Measurements from ENCODE around the gene PSMC5. TPM values are rescaled to one million over a fixed set of nuclear protein-coding genes. Genes with fewer than 3 reads are reported as not detected.

Gene PSMC5
- total RNA-seq, 1 experiment from 2014 or later: 152 TPM

- TF ChIP-seq, protein P1, sequence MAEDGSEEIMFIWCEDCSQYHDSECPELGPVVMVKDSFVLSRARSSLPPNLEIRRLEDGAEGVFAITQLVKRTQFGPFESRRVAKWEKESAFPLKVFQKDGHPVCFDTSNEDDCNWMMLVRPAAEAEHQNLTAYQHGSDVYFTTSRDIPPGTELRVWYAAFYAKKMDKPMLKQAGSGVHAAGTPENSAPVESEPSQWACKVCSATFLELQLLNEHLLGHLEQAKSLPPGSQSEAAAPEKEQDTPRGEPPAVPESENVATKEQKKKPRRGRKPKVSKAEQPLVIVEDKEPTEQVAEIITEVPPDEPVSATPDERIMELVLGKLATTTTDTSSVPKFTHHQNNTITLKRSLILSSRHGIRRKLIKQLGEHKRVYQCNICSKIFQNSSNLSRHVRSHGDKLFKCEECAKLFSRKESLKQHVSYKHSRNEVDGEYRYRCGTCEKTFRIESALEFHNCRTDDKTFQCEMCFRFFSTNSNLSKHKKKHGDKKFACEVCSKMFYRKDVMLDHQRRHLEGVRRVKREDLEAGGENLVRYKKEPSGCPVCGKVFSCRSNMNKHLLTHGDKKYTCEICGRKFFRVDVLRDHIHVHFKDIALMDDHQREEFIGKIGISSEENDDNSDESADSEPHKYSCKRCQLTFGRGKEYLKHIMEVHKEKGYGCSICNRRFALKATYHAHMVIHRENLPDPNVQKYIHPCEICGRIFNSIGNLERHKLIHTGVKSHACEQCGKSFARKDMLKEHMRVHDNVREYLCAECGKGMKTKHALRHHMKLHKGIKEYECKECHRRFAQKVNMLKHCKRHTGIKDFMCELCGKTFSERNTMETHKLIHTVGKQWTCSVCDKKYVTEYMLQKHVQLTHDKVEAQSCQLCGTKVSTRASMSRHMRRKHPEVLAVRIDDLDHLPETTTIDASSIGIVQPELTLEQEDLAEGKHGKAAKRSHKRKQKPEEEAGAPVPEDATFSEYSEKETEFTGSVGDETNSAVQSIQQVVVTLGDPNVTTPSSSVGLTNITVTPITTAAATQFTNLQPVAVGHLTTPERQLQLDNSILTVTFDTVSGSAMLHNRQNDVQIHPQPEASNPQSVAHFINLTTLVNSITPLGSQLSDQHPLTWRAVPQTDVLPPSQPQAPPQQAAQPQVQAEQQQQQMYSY (CRISPR knock-in tag; IDR thresholded peaks at IDR 0.05): no peak
- TF ChIP-seq SOX15 (CRISPR knock-in tag; IDR thresholded peaks at IDR 0.05): no peak
- TF ChIP-seq ZNF416 (CRISPR knock-in tag; IDR thresholded peaks at IDR 0.05): no peak
- TF ChIP-seq ZNF121 (CRISPR knock-in tag; IDR thresholded peaks at IDR 0.05): no peak
- no peak for TF ChIP-seq E2F5 (CRISPR knock-in tag; IDR thresholded peaks at IDR 0.05)
- TF ChIP-seq ZNF396 (CRISPR knock-in tag; IDR thresholded peaks at IDR 0.05; ENCODE audit: borderline replicate concordance): no peak
- TF ChIP-seq, protein P2, sequence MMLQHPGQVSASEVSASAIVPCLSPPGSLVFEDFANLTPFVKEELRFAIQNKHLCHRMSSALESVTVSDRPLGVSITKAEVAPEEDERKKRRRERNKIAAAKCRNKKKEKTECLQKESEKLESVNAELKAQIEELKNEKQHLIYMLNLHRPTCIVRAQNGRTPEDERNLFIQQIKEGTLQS (CRISPR knock-in tag; conservative IDR thresholded peaks at IDR 0.05): no peak
- no peak for TF ChIP-seq GTF2I (CRISPR knock-in tag; conservative IDR thresholded peaks at IDR 0.05)
- TF ChIP-seq, protein P3, sequence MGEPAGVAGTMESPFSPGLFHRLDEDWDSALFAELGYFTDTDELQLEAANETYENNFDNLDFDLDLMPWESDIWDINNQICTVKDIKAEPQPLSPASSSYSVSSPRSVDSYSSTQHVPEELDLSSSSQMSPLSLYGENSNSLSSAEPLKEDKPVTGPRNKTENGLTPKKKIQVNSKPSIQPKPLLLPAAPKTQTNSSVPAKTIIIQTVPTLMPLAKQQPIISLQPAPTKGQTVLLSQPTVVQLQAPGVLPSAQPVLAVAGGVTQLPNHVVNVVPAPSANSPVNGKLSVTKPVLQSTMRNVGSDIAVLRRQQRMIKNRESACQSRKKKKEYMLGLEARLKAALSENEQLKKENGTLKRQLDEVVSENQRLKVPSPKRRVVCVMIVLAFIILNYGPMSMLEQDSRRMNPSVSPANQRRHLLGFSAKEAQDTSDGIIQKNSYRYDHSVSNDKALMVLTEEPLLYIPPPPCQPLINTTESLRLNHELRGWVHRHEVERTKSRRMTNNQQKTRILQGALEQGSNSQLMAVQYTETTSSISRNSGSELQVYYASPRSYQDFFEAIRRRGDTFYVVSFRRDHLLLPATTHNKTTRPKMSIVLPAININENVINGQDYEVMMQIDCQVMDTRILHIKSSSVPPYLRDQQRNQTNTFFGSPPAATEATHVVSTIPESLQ (CRISPR knock-in tag; IDR thresholded peaks at IDR 0.05): no peak
- no peak for TF ChIP-seq SMAD3 (CRISPR knock-in tag; IDR thresholded peaks at IDR 0.05; ENCODE audit: borderline replicate concordance)
Observed at GRCh38 chr17:63842173-63842539, 14.9 kb downstream of the PSMC5 start (continued).

DNA sequence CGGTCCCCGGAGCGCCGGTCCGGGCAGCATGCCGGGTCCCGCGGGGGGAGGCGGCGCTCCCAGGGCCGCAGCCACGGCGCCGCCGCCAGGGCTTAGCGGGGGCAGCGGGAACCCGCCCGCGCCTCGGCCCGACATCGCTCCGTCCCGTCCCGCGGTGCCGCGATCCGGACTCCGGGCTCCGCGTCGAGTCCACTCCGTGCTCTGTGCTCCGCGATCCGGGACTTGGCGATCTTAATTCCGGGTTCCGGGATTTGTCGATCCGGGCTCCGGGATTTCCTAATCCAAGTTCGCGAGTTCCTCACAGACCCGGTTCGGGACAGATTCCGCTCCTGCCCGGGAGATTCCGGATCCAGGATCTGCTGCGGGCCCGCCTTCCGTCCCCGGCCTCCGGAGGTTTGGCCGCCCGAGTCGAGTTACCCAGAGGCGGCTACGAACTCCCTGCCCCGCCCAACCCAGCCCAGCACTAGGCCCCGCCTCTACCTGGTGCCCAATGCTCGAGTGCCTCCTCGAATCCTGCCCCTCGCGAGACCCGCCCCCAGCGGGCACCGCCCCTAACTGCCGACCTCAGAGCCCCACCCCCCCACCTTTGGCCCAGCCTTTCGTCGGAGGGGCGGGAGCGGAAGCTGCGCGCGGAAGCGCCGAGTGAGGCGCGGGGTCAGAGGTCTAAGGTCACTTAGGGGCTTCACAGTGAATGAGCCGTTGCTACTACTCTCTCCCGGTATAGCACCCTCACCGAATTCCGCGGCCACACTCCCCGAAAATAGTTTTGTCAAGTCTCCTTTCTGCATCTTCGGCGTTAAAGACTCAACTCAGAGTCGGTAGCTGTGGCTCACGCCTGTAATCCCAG lies 15.5 kb downstream of the PSMC5 start, which contains the start of gene SMARCD2:
Gene SMARCD2 (minus strand): TSS at position 146 of the 847 bp plus-strand sequence. CDS start 11 bp downstream, at position 135.
- Mint-ChIP-seq H3K4me3 (peak within 1 kb of the TSS; percentile 95), H3K27ac (peak within 1 kb of the TSS; percentile 84), H3K27me3 (ENCODE audit: low read depth) (peaks cover 29% of the 10 kb centered on the region), H3K4me1 (peaks cover 37% of the 10 kb centered on the region), H3K36me3 (peaks cover under 1% of the 10 kb centered on the region; the same call in 1 of the 2 replicates), H3K9me3 (peaks cover 2% of the 10 kb centered on the region)
- CTCF ChIA-PET: interaction anchor here (0.6 to 2.3 kb wide), 7 partner anchors 9 to 148 kb away, joined by 3 to 9 read pairs (median 4); partner anchors contain the start of gene GH2
- POLR2A ChIA-PET: interaction anchor here (1.2 kb wide), 1 partner anchor 16 kb away, joined by 7 read pairs; no protein-coding TSS in a partner anchor
- DNase-seq (ENCODE audit: low spot score) (peak; percentile 99), ATAC-seq (peak; percentile 85)
- 0 out of 2 replicates have a peak, but pooled peaks have one; percentile 38 for TF ChIP-seq TEAD4 (CRISPR knock-in tag; IDR thresholded peaks at IDR 0.05)
- peak; percentile 82; the same call in 1 of the 2 replicates for TF ChIP-seq CREM (CRISPR knock-in tag; IDR thresholded peaks at IDR 0.05)
- peak; percentile 65 for TF ChIP-seq MAX (CRISPR knock-in tag; IDR thresholded peaks at IDR 0.05)
- TF ChIP-seq CBFB (CRISPR knock-in tag; IDR thresholded peaks at IDR 0.05; ENCODE audit: low read depth): no peak
- TF ChIP-seq, protein P4, sequence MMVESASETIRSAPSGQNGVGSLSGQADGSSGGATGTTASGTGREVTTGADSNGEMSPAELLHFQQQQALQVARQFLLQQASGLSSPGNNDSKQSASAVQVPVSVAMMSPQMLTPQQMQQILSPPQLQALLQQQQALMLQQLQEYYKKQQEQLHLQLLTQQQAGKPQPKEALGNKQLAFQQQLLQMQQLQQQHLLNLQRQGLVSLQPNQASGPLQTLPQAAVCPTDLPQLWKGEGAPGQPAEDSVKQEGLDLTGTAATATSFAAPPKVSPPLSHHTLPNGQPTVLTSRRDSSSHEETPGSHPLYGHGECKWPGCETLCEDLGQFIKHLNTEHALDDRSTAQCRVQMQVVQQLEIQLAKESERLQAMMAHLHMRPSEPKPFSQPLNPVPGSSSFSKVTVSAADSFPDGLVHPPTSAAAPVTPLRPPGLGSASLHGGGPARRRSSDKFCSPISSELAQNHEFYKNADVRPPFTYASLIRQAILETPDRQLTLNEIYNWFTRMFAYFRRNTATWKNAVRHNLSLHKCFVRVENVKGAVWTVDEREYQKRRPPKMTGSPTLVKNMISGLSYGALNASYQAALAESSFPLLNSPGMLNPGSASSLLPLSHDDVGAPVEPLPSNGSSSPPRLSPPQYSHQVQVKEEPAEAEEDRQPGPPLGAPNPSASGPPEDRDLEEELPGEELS (CRISPR knock-in tag; IDR thresholded peaks at IDR 0.05): peak; percentile 67; the same call in 1 of the 2 replicates
- peak; percentile 85 for TF ChIP-seq ZNF232 (CRISPR knock-in tag; IDR thresholded peaks at IDR 0.05)
- TF ChIP-seq, protein P5, sequence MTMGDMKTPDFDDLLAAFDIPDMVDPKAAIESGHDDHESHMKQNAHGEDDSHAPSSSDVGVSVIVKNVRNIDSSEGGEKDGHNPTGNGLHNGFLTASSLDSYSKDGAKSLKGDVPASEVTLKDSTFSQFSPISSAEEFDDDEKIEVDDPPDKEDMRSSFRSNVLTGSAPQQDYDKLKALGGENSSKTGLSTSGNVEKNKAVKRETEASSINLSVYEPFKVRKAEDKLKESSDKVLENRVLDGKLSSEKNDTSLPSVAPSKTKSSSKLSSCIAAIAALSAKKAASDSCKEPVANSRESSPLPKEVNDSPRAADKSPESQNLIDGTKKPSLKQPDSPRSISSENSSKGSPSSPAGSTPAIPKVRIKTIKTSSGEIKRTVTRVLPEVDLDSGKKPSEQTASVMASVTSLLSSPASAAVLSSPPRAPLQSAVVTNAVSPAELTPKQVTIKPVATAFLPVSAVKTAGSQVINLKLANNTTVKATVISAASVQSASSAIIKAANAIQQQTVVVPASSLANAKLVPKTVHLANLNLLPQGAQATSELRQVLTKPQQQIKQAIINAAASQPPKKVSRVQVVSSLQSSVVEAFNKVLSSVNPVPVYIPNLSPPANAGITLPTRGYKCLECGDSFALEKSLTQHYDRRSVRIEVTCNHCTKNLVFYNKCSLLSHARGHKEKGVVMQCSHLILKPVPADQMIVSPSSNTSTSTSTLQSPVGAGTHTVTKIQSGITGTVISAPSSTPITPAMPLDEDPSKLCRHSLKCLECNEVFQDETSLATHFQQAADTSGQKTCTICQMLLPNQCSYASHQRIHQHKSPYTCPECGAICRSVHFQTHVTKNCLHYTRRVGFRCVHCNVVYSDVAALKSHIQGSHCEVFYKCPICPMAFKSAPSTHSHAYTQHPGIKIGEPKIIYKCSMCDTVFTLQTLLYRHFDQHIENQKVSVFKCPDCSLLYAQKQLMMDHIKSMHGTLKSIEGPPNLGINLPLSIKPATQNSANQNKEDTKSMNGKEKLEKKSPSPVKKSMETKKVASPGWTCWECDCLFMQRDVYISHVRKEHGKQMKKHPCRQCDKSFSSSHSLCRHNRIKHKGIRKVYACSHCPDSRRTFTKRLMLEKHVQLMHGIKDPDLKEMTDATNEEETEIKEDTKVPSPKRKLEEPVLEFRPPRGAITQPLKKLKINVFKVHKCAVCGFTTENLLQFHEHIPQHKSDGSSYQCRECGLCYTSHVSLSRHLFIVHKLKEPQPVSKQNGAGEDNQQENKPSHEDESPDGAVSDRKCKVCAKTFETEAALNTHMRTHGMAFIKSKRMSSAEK (CRISPR knock-in tag; IDR thresholded peaks at IDR 0.05; ENCODE audit: borderline replicate concordance): 0 out of 2 replicates have a peak, but pooled peaks have one; percentile 44

All from WTC11 (cell line).